Kidney epithelial cell (primary cell): Measurements from ENCODE around the gene PHC2. TPM values are rescaled to one million over a fixed set of nuclear protein-coding genes. Genes with fewer than 3 reads are reported as not detected.
A peak's percentile ranks its signal among the peaks of the same experiment; 100 is the strongest.

ENCODE experiments used
- DNase-seq: peaks from one replicate; pipeline ENCODE4 v3.0.0-alpha.2; 2010; ENCODE audit warnings: low read depth
- H3K27me3 ChIP-seq: 2 replicates; pipeline ENCODE4 v1.6.0; 2011; ENCODE audit warnings: low read length; ENCODE audit not compliant: control insufficient read depth, insufficient read depth
- H3K36me3 ChIP-seq: 2 replicates; pipeline ENCODE4 v1.5.1; 2011; ENCODE audit warnings: low read length; ENCODE audit not compliant: control insufficient read depth, insufficient read depth
- H3K4me3 ChIP-seq: 2 replicates; pipeline ENCODE4 v1.5.1; 2011; ENCODE audit warnings: low read depth, mild to moderate bottlenecking, control low read depth, low read length
- CTCF ChIP-seq: IDR thresholded peaks from 2 replicates; pipeline ENCODE4 v1.5.1; 2011; ENCODE audit warnings: mild to moderate bottlenecking, moderate library complexity, low read length, control low read depth, inconsistent platforms; ENCODE audit not compliant: insufficient read depth, poor library complexity, severe bottlenecking
- total RNA-seq: library from RNA; depleted of rRNA; stranded (reverse); fragments of >200 nt; gene quantifications from 2 replicates; pipeline ENCODE4 v1.2.3, GENCODE V29; 2015

Gene PHC2
- total RNA-seq = 216 and 226 TPM in 2 replicates

GRCh38 chr1:33430692-33431593 lies at the start of gene PHC2:
TSS of gene PHC2 (minus strand) at chr1:33431095. CDS start at chr1:33375539, 55,556 bp downstream.
- no peak for TF ChIP-seq CTCF
- Histone ChIP-seq H3K36me3 (no peaks in the 10 kb centered on the region), H3K27me3 (no peaks in the 10 kb centered on the region), H3K4me3 (peak within 1 kb of the TSS; percentile 79)
- DNase-seq = peak; percentile 89

GRCh38 chr1:33477451-33477850 lies 46.6 kb upstream of the PHC2 start:
- DNase-seq = no peak
- no peak for TF ChIP-seq CTCF
- no peak overlapping the region for H3K4me3 ChIP-seq
- H3K36me3 ChIP-seq = no peaks in the 10 kb centered on the region
- no peaks in the 10 kb centered on the region for H3K27me3 ChIP-seq

- H3K27me3 ChIP-seq = no peaks in the 10 kb centered on the region
- no peak for TF ChIP-seq CTCF
- H3K4me3 ChIP-seq = no peak overlapping the region
- H3K36me3 ChIP-seq = no peaks in the 10 kb centered on the region
- DNase-seq = no peak
Observed at GRCh38 chr1:33473900-33474299, 43.0 kb upstream of the PHC2 start.

- H3K36me3 ChIP-seq = no peaks in the 10 kb centered on the region
- peak within 1 kb of the TSS; percentile 72 for H3K4me3 ChIP-seq
- no peak for TF ChIP-seq CTCF
- no peaks in the 10 kb centered on the region for H3K27me3 ChIP-seq
- peak; percentile 92 for DNase-seq
Observed at GRCh38 chr1:33472269-33472980, 41.5 kb upstream of the PHC2 start, which contains the start of gene ZSCAN20. TSS of gene ZSCAN20 (plus strand) at chr1:33472645. CDS start at chr1:33479289, 6,644 bp downstream.

GRCh38 chr1:33471416-33471815 lies 40.5 kb upstream of the PHC2 start:
- no peaks in the 10 kb centered on the region for H3K27me3 ChIP-seq
- no peak for TF ChIP-seq CTCF
- no peak for DNase-seq
- H3K36me3 ChIP-seq = no peaks in the 10 kb centered on the region
- H3K4me3 ChIP-seq = no peak overlapping the region
